ENCODE results near the gene FOXA3.

The FOXA3 gene

DNA sequence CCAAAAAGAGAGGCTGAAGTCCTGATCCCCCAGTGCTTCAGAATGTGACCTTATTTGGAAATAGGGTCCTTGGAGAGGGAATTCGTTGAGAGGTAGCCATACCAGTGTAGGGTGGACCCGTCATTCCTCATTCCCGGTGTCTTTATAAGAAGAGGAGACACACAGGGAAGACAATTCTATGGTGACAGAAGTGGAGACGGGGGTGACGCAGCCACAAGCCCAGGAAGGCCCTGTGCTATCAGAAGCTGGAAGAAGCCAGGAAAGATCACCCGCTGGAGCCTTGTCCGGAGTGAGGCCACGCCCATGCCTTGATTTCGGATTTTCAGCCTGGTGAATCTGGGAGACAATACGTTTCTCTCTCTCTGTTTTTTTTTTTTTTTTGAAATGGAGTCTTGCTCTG lies 40.9 kb downstream of the FOXA3 start:
- no peak overlapping the region for H3K4me3 ChIP-seq (ENCODE audit: low read depth, low read length)
- DNase-seq (ENCODE audit: low read depth), result no peak
- TF ChIP-seq POLR2A (IDR thresholded peaks at IDR 0.05; ENCODE audit: extremely low read depth, insufficient read length) (no peak), MYC (IDR thresholded peaks at IDR 0.05; ENCODE audit: low read depth, low read length) (no peak)
- TF ChIP-seq, protein P1, sequence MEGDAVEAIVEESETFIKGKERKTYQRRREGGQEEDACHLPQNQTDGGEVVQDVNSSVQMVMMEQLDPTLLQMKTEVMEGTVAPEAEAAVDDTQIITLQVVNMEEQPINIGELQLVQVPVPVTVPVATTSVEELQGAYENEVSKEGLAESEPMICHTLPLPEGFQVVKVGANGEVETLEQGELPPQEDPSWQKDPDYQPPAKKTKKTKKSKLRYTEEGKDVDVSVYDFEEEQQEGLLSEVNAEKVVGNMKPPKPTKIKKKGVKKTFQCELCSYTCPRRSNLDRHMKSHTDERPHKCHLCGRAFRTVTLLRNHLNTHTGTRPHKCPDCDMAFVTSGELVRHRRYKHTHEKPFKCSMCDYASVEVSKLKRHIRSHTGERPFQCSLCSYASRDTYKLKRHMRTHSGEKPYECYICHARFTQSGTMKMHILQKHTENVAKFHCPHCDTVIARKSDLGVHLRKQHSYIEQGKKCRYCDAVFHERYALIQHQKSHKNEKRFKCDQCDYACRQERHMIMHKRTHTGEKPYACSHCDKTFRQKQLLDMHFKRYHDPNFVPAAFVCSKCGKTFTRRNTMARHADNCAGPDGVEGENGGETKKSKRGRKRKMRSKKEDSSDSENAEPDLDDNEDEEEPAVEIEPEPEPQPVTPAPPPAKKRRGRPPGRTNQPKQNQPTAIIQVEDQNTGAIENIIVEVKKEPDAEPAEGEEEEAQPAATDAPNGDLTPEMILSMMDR (IDR thresholded peaks at IDR 0.05; ENCODE audit: low read depth, low read length), result no peak
- TF ChIP-seq, protein P2, sequence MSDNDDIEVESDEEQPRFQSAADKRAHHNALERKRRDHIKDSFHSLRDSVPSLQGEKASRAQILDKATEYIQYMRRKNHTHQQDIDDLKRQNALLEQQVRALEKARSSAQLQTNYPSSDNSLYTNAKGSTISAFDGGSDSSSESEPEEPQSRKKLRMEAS (IDR thresholded peaks at IDR 0.05; ENCODE audit: low read depth, low read length), result no peak

DNA sequence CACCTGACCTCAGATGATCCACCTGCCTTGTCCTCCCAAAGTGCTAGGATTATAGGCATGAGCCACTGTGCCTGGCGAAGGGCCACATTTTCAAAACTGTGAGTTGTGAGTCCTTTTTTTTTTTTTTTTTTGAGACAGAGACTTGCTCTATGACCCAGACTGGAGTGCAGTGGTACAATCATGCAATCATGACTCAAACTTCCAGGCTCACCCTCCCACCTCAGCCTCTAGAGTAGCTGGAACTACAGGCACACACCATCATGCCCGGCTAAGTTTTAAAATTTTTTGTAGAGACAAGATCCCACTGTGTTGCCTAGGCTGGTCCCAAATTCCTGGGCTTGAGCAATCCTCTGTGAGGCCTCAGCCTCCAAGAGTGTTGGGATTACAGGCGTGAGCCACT lies 42.1 kb downstream of the FOXA3 start:
- no peak for DNase-seq (ENCODE audit: low read depth)
- TF ChIP-seq, protein P1 (IDR thresholded peaks at IDR 0.05; ENCODE audit: low read depth, low read length), result no peak
- TF ChIP-seq MYC (IDR thresholded peaks at IDR 0.05; ENCODE audit: low read depth, low read length), result no peak
- no peak for TF ChIP-seq POLR2A (IDR thresholded peaks at IDR 0.05; ENCODE audit: extremely low read depth, insufficient read length)
- TF ChIP-seq, protein P2 (IDR thresholded peaks at IDR 0.05; ENCODE audit: low read depth, low read length), result no peak
- H3K4me3 ChIP-seq (ENCODE audit: low read depth, low read length), result no peak overlapping the region

DNA sequence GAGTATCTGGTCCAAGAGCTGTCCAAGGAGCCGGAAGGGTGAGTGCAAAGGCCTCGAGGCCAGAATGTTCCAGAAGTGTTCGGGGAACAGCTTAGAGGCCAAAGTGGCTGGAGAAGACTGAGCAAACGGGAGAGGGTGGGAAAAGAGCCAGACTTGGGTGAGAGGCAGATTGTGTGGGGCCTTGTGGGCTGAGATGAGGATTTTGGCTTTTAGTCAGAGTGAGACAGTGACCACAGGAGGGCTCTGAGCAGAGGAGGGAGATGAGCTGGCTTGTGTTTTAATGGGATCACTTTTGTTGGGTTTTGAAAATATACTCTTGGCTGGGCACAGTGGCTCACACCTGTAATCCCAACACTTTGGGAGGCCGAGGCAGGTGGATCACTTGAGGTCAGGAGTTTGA lies 44.8 kb downstream of the FOXA3 start:
- no peak for DNase-seq (ENCODE audit: low read depth)
- TF ChIP-seq MYC (IDR thresholded peaks at IDR 0.05; ENCODE audit: low read depth, low read length), result no peak
- TF ChIP-seq, protein P2 (IDR thresholded peaks at IDR 0.05; ENCODE audit: low read depth, low read length), result no peak
- no peak for TF ChIP-seq POLR2A (IDR thresholded peaks at IDR 0.05; ENCODE audit: extremely low read depth, insufficient read length)
- no peak overlapping the region for H3K4me3 ChIP-seq (ENCODE audit: low read depth, low read length)

DNA sequence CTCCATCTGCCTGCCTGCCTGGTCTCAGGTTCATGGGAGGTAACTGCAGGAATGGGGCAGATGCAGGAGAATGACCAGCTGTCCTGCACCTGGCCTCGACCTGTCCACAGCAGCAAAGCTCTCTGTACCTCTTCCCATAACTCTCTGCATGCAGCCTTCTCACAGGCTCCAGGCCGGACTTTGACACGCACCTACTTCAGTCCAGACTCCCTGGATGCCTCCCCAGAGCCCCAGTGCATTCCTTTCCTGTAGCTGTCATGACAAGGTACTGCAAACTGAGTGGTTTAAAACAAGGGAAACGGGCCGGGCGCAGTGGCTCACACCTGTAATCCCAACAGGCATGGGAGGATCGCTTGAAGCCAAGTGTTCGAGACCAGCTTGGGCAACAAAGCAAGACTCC lies 47.2 kb downstream of the FOXA3 start:
- TF ChIP-seq MYC (IDR thresholded peaks at IDR 0.05; ENCODE audit: low read depth, low read length) (no peak), POLR2A (IDR thresholded peaks at IDR 0.05; ENCODE audit: extremely low read depth, insufficient read length) (no peak)
- TF ChIP-seq, protein P2 (IDR thresholded peaks at IDR 0.05; ENCODE audit: low read depth, low read length), result no peak
- TF ChIP-seq, protein P1 (IDR thresholded peaks at IDR 0.05; ENCODE audit: low read depth, low read length), result no peak
- H3K4me3 ChIP-seq (ENCODE audit: low read depth, low read length), result no peak overlapping the region
- no peak for DNase-seq (ENCODE audit: low read depth)

DNA sequence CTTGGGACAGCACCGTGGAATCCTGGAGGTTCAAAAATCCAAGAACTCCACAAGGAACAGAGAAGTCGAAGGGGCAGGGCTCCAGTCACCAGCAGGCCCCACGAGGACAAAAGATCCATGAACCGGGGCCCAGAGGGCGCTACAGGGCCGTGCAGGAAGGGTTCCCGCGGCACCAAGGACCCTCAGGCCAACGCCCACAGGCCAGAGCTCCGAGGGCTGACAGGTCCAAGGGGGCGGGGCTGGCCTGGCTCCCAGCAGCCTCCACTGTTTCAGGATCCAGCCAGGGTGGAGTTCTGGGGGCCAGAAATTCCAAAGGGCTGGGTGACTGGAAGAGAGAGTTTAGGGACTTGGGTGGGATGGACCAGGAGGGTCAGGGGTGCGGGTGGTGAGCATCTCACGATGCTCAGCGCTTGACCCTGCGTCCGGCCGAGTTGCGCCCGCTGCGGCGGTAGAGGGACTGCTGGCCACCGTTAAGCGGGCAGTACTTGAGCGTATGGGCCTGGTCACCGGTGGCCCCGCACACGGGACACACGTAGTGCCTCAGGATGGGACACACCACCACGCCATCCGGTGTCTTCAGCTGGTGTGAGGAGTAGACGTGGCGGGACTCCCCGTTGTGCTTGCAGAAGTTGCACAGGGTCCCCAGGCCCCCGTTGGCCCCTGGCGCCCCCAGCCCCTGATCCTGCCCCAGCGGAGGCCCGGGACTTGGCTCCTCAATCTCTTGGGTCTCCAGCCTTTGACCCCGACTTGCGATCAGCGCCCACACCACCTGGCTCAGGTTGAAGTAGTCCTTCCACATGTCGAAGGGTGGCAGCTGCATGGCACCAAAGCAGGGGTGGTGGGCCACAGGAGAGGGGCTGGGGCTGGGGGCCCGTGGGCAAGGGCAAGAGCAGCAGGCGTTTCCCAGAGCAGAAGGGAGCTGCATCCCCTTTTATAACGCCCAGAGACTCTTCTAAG lies 50.0 kb downstream of the FOXA3 start, which contains the start of gene NANOS2:
Gene NANOS2 (minus strand): TSS at position 905 of the 957 bp plus-strand sequence. CDS start 85 bp downstream, at position 820.
- peak; percentile 75 for DNase-seq (ENCODE audit: low read depth)
- no peak within 1 kb of the TSS for H3K4me3 ChIP-seq (ENCODE audit: low read depth, low read length)
- TF ChIP-seq, protein P2 (IDR thresholded peaks at IDR 0.05; ENCODE audit: low read depth, low read length), result no peak
- no peak for TF ChIP-seq MYC (IDR thresholded peaks at IDR 0.05; ENCODE audit: low read depth, low read length)
- TF ChIP-seq POLR2A (IDR thresholded peaks at IDR 0.05; ENCODE audit: extremely low read depth, insufficient read length), result no peak
- TF ChIP-seq, protein P1 (IDR thresholded peaks at IDR 0.05; ENCODE audit: low read depth, low read length), result peak; percentile 71
